Kidney capillary endothelial cell (primary cell): Measurements from ENCODE around the gene ACBD6.
"Not testable (repeated sequence)": the region's sequence is repeated elsewhere in the genome, so short reads cannot be mapped to it uniquely, and the experiment has no call there.

ENCODE experiments used
- DNase-seq: peaks from one replicate; pipeline ENCODE4 v3.0.0-alpha.2; 2018; ENCODE audit warnings: low spot score

ACBD6 gene

DNA sequence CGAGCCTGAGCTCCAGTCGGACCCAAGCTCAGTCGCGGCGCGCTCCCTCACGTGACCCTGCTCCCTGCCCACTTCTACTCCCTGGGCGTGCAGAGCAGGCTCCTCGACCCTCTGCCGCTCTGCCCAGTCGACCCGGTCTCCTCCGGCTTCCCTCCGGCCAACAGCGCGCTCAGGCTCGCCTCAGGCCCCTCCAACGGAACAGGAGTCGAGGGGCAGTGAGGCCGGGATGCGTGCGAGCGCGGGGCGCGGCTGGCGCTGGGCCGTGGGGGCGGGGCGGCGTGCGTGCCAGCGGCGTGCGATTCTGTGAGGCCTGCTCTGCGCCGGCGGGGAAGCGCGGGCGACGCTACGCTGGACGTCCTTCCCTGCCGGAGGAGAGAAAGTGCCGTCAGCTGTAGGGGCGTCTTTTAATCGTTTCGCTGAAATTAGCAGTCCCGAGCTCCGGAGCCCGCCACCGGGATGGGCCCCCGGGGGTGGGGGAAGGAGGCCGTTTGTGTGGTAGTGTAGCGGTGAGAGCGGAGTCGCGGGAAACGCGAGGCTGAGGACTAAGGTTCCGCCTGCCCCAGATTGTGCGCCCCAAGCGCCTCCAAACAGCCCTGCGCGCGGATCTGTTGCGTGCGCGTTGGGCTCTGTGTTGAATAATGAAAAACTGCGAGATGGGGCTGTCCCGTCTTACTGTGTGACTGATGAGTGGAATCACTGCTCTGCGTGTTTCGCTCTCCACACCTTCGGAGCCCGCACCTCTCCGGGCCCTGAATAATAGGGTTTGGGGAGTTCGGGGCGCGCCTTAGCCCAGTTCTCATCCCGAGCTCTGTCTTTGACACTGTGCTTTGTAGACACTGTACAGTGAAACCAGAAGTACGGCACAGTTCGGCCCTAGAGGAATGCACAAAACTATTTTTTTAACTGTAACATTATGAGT lies at the start of gene ACBD6:
ACBD6 (minus strand) TSS at position 217 of the 919 bp plus-strand sequence. CDS start 311 bp downstream, outside the sequence.
- DNase-seq, result peak; percentile 82

DNA sequence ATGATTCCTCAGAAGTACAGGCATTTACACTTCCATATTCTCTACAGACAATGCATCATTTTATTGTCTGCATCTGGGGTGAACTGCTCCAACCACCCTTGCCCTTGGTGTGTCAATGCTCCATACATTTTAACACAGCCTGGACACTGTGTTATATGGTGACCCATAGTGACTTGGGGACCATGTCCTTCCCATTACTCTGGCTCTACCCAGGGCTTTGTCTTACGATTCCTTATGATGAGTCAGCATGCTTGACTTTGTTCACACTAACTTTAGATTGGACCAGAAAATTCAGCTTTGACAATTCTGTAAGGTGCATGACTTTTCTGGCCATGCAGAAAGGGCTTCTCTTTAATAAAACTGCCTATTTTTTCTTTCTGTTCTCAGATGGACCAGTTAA lies 49.6 kb upstream of the ACBD6 start:
- no peak for DNase-seq

DNA sequence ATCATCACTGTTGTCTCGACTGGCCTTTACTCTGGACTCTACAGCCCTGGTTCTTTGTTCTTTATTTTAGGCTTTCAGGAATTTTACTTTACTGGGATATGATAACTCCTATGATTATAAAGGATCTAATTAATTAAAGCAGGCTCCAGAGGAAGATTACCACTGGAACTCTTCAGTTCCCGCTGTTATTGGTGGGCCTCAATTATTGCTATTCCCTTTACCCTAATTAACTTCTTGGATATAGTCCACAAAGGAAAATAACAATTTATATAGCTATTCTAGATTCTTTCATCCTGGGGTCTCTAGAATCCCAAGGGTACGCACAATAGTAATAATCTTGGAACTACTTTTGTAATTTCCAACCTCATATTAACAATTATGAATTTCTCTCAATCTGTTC lies 47.9 kb upstream of the ACBD6 start:
- no peak for DNase-seq

GRCh38 chr1:180549770-180550169 lies 47.4 kb upstream of the ACBD6 start:
- not testable (repeated sequence) for DNase-seq

DNA sequence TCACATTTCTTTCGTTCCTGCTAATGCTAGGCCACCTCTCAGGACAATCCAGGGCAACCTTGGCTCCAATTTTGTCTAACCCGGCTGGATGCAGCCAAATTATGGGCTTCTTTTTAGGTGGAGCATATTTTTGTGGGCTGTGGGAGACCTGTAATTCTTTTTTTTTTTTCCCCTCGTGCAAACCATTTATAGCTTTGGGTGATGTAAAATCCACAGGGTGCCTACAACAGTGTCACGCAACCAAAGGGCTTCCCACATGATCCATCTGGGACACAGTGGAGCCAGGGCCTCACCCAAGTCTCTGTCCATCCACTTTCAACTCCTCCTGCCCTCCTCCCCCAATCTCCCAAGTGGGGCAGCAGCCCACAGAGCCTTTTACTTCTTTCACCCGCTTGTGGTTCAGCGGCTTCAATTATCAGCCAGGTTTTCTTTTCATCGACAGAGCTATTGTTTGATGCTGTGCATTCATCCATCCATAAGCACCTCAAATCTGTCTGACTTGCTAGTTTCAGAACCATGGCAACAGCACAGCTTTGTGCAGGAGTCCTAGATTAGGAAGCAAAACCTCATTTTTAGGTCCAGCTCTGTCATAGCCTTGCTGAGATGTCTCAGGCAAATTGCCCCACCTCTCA lies 46.4 kb upstream of the ACBD6 start:
- no peak for DNase-seq

GRCh38 chr1:180545991-180546390 lies 43.6 kb upstream of the ACBD6 start:
- DNase-seq, result no peak

DNA sequence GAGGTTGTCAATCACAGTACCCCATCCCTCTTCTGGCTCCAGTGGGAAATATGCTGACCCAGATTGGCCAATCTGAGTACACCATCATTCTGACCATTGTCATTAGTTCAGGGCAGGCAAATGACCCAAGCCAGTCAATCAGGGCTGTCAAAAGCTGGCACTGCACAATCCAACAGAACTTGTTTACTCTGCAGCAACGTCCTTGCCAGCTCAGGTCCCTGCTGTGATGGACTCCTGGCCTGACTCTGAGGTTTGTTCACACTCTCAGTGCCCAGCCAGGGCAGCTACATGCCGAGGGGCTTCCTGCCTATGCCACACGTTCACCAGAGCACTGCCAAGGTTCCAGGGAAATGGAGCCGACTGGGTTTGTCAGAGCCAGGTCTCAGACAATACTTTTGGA lies 41.7 kb upstream of the ACBD6 start:
- DNase-seq, result no peak

DNA sequence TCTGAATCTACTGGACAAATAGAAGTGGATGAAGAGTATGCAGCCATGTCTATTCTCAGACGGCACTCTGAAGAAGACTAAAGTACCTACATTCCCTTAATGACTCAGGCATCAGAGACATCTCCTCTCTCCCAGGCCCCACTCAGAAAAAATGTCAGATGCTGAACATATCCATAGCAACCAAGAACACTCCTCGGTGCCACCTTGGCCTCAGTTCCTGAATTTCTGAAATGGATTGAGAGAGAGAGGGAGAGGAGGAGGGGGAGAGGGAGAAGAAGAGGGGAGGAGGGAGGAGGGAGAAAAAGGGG lies 40.4 kb upstream of the ACBD6 start:
- no peak for DNase-seq

GRCh38 chr1:180542113-180542837 lies 39.9 kb upstream of the ACBD6 start:
- no peak for DNase-seq

GRCh38 chr1:180540697-180541594 lies 38.6 kb upstream of the ACBD6 start:
- DNase-seq, result no peak

GRCh38 chr1:180539136-180539535 lies 36.8 kb upstream of the ACBD6 start:
- DNase-seq, result no peak

DNA sequence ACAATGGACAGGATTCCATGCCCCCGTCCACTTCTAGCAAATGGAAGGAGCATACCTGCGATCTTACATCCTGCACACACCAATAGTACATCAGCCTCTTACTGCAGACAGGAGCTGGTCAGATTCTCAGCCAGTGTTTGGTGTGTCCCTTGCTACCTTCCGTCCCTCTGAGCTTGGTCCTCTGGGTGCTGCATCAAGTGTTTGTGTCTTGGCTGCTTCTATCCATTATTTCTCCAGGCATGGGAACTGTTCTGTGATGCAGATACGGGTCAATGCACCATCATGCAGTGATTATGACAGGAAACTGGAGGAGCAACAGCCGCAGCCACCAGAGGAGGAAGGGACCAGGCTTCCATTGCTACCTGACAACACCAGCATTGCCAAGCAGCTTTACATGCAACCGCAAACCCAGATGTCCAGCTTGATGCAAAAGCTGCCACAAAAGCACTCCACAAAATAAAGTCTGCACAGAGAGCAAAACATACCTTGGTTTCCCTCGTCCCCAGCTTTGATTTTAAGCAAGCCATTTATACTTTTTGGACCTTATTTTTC lies 34.5 kb upstream of the ACBD6 start:
- no peak for DNase-seq

DNA sequence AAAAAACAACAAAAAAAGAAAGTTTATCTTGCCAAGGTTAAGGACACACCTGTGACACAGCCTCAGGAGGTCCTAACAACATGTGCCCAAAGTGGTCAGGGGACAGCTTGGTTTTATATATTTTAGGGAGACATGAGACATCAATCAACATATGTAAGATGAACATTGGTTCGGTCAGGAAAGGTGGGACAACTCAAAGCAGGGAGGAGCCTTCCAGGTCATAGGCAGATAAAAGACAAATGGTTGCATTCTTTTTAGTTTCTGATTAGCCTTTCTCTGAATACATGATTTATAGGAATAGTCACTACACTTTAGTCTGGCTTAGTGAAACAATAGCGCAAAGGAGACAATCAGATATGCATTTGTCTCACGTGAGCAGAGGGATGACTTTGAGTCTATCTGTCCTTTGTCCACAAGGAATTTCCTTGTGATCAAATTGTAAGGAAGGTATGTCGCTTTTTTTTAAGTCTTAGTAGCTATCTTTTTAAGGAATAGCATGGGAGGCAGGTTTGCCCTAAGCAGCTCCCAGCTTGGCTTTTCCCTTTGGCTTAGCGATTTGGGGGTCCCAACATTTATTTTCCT lies 33.1 kb upstream of the ACBD6 start:
- DNase-seq, result no peak

- DNase-seq, result no peak
Observed at GRCh38 chr1:180534214-180534613, 31.8 kb upstream of the ACBD6 start.

- peak; percentile 63 for DNase-seq
Observed at GRCh38 chr1:180533266-180533987, 31.1 kb upstream of the ACBD6 start.

GRCh38 chr1:180532854-180533253 lies 30.5 kb upstream of the ACBD6 start:
- DNase-seq, result no peak

- peak; percentile 71 for DNase-seq
Observed at GRCh38 chr1:180530501-180530900, 28.1 kb upstream of the ACBD6 start.

DNA sequence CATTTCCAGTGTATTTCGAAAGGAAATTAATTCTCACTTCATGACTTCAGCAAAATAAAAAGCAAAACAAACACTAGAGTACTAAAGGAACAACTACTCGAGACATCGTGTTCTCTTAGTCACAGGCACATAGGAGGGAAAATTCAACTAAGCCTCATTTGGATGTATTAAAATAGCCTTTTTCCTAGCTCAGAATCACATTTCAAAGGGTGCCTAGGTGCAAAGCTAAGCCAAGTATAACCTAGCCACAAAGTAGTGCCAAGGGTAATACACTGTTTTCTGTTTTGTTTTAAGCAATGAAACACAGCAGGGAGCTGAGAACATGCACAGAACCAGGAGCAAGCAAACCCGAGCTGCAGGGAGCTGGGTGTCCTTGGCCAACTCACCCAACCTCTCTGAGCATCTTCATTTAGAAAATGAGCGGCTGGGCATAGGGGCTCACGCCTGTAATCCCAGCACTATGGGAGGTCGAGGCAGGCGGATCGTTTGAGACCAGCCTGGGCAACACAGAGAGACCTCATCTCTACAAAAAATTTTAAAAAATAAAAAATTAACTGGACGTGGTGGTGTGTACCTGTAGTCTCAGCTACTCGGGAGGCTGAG lies 26.6 kb upstream of the ACBD6 start:
- DNase-seq, result no peak

- DNase-seq, result peak; percentile 68
Observed at GRCh38 chr1:180527101-180527669, 24.8 kb upstream of the ACBD6 start.

GRCh38 chr1:180525715-180526039 lies 23.3 kb upstream of the ACBD6 start:
- no peak for DNase-seq
